GM21619 (cell line): ENCODE results near the gene CATSPERD.

Experiments used
- ATAC-seq: cut with Tn5 transposase; IDR thresholded peaks from one replicate; pipeline ENCODE4 v1.9.1; 2021; ENCODE audit not compliant: unreplicated experiment

Gene CATSPERD

DNA sequence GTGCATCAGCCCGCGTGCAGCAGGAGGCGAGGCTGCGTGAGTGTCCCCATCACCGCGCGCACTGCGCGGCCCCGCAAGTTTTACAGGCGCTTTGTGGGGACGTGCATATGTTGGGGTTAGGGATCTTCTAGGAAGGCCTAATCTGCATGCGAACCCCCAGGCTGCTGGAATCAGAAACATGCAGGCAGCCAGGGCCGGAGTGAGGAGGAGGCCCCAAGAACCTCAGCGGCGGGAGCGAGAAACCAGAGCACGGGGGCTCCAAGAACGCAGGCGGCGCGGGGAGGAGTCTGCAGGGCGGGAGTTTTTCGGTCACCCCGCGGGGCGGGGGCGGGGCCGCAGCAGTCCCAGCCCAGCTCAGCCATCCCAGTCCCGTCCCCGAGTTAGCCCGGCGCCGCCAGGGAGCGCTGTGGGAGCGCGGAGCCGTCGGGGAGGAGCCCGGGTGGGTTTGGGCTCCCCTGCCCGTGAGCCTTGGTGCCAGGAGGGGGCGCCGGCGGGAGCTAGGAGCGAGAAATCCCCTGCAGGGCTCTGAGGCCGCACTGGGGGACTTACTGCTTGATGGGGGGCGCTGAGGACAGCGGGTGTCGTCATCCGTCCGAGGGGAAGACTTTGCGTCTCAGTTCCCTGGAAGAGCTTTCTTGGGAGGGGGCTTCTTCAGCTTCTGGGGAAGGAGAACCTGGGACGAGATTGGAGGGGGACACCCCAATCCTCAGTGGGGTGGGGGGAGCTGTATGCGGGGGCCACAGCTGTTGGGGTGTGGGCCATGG lies 83.5 kb downstream of the CATSPERD start:
- peak; percentile 61 for ATAC-seq

DNA sequence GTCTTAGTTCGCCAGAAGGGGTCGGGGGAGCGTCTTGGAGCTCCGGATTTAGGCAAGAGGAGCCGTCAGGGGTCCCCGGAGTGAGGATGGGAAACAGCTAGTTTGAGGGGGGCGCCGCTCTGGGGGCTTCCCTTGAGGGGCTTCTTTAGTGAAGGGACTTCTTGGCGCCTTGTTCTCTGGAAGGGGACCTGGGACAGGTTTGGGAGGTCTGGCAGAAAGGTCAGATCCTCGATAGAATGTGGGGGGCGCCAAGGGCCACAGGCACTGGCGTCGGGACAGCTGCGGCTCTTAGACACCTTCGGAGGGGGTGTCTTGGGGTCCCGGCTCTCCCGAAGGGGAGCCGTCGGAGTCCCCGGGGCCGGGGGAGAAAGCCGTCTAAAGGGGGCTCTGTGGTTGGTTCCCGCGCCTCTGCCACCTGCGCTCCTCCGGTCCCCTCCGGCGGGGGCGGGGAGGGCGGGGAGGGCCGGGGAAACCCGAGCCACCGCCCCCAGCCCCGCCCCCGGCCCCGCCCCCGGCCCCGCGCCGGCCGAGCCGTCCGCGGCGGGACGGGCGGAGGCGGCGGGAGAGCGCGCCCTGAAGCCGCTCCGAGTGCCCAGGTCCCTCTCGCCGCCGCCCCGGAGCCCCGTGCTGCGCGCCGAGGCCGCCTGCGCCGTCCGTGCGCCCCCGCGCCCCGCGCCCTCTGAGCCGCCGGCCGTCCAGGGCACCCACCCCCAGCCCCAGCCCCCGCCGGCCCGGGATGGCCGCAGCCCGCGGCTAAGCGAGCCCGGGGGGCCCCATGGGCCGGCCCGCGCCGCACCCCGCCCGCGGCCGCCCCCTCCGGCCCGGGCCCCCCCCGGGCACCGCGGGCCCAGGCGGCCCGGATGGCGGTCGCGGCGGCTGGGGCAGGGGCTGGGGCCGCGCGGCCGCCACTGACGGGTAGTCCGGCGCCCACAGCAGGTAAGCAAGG lies 84.4 kb downstream of the CATSPERD start, which contains the start of gene NRTN:
TSS of gene NRTN (plus strand) at position 552 of the 946 bp plus-strand sequence. CDS start 19,099 bp downstream, outside the sequence.
- ATAC-seq, result no peak

DNA sequence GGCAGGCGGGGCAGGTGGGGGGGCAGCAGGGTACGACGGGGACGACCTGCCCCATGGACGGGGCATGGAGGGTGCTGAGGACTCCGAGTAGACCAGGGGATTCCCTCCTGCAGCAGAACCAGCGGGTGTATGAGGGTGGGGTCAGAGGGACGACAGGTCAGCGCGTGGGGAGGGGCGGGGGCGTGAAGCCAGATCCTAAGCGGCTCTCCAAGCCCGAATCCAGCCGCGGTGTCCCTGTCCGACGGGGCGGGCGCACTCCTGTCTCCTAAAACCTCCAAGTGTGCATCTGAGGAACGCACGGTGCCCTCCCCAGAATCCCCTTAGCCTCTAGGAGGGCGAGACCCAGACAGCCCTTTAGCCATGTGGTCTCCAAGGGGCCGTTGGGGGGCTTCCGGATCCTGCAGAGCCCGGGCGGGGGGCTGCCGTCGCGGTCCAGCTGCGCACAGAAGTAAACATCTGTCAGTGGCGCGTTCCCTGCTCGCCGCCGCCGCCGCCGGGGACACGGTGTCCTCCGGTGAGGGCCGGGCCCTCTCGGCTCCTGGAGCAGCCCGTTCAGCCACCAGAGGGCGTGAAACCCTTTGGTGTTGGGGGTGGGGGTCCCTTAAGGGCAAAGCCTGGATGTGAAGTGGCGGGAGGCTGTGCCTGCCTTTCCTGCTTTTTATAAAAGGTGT lies 85.2 kb downstream of the CATSPERD start:
- no peak for ATAC-seq

DNA sequence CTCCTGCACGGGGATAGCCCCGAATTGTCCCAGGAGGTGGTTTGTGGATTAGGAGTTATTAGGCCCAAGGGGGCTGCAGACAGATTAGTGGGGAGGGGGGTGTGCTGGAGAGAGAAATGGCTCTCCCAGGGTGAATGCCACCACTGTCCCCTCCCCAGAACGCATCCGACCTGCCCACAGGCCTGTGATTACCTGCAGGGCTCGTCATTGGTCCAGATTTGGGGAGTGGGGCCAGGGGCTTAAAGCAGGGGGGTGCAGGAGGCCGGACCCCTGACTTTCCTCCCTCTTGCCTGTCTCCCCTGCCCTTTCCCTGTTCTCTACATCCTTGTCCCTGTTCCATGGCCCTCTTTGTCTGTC lies 85.7 kb downstream of the CATSPERD start:
- ATAC-seq, result no peak

DNA sequence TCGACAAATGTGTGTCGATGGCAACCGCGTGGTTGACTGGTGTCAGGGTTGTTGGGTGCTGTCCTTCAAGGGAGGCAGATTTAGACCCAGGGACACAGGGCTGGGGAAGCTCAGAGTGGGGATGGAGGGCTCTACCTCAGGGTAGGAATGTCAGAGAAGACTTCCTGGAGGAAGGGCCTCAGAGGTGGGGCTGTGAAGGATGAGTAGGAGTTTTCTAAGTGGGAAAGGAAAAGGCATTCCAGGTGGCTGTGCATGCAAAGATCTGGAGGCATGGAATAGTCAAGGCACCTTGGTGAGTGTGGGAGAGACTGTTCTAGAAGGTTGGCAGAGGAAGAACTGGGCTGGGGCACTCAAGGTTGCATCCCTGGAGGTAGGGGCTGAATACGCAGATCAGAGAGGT lies 86.5 kb downstream of the CATSPERD start:
- ATAC-seq, result no peak

DNA sequence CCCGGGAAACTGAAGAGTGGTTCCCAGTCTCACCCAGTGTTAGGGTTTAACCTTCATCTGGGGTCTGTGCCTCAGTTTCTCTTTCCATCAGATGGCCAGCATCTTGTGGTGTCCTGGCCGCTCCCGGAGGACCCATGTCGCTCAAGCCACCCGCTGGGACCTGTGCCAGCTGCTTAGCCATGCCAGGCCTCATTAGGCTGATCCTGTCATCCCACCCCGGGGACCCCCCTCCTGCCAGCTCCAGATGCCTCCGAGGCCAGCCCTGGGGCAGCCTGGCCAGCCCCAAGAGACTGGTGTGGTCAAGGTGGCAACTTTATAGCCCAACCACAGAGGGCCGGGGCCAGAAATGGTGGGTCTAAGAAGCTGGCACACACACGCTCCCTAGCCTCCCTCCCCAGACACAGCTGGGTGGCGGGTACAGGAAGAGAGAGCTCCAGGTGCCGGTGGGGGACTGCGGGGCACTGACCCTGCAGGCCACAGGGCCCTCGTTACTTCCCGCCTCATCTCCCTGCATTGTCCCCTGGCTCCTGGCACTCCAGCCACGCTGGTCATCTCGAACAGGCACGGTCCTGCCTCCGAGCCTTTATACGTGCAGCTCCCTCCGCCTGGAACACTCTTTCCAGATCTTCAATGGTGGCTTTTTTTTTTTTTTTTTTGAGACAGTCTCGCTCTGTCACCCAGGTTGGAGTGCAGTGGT lies 87.8 kb downstream of the CATSPERD start:
- ATAC-seq, result no peak

DNA sequence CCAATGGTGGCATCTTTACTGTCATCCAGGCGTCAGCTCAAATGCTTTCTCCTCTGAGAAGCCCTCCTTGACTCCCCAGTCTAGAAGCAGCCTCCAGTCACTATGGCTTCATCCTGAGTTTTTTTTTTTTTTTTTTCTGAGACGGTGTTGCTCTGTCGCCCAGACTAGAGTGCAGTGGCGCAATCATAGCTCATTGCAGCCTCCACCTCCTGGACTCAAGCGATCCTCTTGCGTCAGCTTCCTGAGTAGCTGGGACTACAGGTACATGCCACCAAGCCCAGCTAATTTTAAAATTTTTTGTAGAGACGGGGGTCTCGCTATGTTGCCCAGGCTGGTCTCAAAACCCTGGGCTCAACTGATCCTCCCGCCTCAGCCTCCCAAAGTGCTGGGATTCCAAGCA lies 88.6 kb downstream of the CATSPERD start:
- no peak for ATAC-seq

DNA sequence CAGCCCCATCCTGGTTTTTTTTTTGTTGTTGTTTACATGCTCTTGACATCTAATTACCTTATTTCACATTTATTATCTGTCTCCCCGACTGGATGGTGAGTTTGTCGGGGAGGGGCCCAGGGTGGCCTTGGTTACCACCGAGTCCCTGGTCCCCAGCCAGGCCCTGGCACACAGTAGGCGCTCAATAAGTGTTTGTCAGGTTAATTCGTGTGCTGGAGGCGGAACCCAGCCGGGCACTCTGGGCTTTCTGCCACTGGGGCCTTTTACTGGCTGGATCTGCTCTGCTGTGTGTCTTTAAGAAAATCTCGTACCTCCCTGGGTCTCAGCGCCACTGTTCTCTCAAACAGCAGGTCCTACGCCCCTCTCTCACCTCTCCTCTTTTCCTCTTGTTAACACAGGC lies 89.0 kb downstream of the CATSPERD start:
- ATAC-seq, result no peak

DNA sequence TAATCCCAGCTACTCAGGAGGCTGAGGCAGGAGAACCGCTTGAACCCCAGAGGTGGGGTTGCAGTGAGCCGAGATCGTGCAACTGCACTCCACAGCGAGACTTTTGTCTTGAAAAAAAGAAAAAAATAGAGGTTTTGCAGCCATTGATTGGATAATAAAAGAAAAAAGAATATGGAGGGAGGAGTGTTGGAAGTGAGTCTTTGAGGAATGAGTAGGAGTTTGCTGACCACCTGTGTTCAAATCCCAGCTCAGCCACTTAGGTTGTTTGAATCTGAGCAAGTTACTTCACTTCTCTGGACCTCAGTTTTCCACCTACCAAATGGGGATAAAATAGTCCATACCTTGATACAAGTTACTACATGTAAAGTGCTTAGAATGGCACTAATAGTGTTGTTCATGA lies 90.7 kb downstream of the CATSPERD start:
- ATAC-seq, result no peak

DNA sequence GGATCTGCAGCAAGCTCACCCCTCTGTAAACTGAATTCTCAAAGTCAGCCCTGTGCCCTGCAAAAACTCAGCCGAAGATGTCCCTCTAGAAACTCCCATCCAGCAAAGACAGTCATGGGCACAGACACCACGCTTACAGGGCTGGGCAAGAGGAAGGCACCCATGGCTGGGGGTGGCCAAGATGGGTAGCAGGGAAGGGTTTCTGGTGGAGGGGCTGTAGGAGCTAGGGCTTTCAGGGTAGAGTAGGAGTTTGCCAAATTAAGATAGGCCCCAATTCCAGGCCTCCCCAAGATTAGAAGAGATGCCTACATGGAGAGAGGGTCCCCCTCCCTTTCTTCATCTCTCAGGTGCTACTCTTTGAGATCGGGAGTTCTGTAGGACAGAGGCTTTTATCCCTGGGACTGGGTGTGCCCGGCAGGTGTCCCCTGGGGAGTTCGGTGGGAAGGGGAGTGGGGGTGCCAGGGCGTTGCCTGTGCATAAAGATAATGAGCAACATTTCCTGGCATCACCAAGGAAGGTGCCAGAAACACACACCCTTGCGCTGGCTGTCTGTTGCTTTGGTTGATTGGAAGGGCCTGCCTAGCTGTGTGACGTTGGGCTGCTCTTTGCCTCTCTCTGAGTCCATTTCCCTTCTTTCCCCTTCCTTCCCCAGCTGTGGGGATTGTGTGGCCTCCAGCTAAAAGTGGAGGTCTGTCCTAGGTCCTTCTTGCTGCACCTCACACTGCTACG lies 93.8 kb downstream of the CATSPERD start:
- ATAC-seq, result no peak

DNA sequence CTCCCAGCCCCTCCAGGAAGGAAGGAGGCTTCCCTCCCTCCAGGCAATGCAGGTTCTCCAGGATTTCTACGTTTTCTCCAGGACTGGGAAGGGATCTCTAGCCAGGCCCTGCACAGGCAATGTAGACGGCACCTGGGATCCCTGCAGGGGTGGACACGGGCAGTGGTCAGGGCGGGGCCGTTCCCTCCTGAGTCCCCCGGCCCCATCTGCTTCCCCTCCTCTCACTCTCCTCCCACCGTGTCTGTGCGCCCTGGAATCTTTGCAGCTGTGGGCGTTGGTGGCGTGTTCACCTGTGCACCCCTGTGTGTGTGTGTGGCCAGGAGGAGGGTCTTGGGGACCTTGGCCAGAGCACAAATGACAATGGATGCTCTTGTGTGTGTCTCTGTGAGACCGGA lies 94.4 kb downstream of the CATSPERD start:
- no peak for ATAC-seq

DNA sequence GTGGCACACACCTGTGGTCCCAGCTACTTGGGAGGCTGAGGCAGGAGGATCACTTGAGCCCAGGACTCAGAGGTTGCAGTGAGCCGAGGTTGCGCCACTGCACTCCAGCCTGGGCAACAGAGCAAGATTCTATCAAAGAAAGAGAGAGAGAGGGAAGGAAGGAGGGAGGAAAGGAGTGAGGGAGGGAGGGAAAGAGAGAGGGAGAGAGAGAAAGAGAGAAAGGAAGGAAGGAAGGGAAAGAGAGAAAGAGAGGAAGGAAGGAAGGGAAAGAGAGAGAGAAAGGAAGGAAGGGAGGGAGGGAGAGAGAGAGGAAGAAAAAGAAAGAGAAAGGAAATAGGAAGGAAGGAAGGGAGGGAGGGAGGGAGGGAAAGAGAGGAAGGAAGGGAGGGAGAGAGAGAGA lies 96.8 kb downstream of the CATSPERD start:
- no peak for ATAC-seq

DNA sequence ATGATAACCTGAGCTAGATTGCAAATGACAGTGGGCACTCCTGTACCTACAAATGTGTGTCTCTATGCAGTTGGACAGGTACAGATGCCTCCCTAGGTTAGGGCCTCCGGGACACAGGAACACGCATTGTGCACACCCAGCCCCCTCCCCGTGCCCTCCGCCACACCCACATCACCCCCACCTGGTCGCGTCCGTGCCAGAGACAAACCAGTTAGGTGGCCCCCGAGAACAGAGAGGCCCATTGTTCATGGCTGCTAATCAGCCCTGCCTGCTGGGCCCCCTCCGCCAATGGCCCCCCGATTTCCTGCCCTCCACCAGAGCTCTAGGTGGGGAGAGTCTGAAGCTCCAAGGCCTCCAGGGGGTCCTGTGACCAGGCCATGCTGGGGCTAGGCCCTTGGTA lies 98.2 kb downstream of the CATSPERD start:
- ATAC-seq, result no peak

DNA sequence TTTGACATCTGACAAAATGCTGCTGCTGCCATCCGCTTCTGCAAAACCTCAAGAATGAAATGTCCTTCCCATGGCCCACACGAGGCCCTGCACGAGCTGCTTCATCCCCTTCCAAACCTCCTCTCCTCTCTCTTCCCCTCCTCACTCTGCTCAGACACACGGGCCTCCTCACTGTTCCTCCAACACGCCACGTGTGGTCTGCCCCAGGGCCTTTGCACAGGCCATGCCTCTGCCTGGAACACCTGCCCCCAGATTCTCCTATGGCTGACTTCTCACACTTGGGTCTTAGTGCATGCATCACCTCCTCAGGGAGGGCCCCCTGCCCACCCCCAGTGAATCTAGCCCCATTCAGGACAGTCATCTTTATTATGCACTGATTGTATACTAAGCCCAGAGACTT lies 100.3 kb downstream of the CATSPERD start:
- no peak for ATAC-seq

DNA sequence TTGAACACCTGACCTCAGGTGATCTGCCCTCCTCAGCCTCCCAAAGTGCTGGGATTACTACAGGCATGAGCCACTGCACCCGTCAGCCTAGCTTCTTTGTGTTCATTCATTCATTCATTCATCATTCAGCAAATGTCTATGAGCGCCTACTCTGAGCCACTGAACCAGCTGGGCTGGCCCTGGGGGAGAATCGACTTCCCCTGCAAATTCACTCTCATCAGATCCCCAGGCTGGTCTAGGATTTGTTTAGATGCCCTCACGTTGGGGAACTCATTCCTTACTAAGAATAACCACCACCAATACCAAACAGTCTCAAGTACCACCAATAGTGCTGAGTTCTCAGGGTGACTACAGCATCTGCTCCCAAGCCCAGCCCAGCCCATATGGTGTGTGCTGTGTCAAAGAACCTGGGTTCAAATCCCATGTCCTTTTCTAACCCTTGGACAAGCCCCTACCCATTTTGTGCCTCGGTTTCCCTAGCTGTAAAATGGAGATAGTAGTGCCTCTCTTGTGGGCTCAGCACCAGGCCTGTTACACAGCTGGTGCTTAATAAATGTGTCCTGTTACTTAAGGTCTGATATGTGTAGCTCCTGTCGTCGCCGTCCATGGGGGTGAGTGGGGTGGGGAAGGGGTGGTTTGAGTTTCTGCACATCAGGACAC lies 101.2 kb downstream of the CATSPERD start:
- no peak for ATAC-seq

DNA sequence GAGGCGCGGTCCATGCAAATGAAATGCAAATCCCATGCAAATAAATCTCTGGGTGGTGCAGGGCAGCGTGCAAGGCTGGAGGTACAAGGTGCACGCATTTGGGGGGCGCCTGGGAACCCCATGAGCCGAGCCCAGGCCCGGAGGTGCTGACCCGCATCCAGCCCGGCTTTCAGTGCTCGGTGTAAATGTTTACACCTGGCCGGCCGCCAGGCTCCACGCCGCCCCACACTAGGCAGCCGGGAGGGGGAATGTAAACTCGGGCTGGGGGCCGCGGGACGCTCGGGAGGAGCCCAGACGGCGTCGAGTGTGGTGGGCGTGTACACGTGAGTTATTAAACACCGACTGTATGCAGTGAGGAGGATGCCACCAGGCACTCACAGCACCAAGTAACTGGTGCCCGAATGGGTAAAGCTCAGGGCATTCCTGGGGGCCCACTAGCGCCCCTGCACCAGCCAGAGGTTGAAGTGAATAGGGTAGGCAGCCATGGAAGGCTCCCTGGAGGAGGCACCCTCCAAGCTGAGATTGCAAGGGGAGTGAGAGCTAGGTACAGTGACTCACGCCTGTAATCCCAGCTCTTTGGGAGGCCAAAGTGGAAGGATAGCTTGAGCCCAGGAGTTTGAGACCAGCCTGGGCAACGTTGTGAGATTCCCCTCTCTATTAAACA lies 101.9 kb downstream of the CATSPERD start:
- no peak for ATAC-seq

DNA sequence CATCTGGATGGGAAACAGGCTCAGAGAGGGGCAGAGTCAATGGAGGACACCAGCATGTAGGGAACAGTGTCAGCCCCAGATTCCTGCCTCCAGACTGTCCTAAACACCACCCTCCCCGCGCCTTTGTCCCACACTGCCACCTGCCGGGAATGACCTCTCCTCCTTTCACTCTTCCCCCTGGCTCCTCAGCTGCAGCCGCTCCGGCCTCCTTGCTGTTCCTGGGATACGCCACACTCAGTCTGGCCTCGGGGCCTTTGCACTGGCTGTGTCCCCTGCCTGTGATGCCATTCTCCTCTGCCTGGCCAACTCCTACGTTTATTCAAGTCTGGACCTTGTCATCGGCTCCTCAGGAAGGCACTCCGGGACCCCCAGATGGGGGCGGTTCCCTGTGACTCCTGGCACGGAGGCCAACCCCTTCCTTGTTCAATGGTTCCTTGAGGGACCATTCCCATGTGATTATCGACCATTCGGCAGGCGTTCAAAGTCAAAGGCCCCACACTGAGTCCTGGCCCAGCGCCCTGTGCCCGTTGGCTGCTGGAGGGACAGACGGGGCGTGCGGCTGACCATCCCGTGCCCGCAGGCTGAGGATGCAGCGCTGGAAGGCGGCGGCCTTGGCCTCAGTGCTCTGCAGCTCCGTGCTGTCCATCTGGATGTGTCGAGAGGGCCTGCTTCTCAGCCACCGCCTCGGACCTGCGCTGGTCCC lies 103.3 kb downstream of the CATSPERD start:
- no peak for ATAC-seq

DNA sequence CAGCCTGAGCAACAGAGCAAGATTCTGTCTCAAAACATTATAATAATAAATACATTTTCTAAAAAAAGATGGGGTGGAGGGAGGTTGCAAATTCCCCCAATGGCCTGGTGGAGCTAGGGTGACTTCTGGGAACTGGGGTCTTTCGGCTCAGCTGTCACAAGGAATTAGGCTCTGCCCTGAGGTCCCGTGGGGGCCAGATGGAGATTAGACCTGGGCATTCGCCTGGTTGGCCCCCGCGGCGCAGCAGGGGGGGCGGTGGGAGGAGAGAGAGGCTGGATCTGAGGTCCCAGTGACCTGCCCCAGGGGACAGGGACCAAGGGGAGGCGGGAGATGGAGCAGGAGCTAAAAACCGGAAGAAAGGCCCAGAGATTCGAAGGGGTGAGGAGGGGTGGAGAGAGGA lies 104.3 kb downstream of the CATSPERD start:
- ATAC-seq, result no peak

DNA sequence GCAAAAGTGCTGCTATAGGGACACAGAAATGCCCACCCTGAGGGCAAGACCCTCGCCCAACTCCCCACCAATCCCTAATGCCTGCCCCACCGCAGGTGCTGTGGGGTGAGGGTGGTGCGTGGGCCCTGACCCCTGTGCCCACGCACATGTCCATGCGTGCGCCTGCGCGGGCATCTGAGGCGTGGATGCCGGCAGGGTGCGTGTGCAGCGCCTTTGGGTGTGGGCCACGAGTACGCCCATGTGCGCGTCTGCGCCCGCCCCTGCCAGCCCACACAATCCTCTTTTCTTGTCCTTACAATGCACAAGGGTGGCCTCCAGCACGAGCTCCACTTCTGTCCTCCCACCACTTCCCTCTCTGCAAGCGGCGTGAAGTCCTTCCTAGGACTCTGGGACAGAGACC lies 104.7 kb downstream of the CATSPERD start:
- no peak for ATAC-seq
